IPS DF 19.7 (cell line): ENCODE results near the gene DTNBP1.

Source experiments
- DNase-seq: peaks from one replicate; pipeline ENCODE4 v3.0.0-alpha.2; 2013; ENCODE audit warnings: low read depth, low spot score

DTNBP1 gene

DNA sequence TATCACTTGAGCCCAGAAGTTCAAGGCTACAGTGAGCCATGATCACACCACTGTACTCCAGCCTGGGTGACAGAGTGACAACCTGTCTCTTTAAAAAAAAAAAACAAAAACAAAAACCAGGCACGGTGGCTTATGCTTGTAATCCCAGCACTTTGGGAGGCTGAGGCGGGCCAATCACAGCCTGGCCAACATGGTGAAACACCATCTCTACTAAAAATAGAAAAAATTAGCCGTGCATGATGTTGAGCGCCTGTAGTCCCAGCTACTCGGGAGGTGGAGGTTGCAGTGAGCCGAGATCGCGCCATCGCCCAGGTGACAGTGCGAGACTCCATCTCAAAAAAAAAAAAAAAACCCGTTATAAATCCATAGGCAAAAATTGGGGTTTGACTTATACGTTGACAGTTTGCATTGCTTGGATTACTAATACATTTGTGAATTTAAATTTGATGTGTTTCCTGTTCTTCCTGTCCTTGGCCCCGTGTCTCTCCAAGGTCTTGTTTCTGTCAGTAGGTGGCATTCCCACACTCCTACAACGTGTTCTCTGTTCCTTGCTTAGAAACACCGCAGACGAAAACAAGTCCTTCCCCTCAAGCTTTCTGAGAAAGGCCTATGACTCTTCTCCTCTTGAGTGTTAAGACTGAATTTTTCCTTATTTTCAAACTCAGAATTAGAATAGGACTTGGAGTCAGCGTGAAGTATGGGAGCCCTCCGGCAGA is 147.0 kb downstream of the DTNBP1 start:
- no peak for DNase-seq

DNA sequence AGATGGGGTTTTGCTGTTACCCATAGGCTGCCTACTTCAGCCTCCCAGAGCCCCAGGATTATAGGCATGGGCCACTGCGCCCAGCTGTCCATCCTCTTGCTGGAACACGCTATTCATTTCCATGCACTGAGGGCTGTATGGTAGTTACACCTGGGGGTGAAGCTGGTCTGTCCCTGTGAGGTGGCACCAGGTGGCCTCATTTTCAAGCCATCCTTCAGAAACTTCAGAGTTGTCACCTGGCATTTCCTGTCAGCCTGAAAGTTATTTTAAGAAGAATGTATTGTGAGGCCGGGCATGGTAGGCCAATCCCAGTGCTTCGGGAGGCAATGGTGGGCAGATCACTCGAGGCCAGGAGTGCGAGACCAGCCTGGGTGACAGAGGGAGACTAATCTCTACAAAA is 147.6 kb downstream of the DTNBP1 start:
- no peak for DNase-seq

DNA sequence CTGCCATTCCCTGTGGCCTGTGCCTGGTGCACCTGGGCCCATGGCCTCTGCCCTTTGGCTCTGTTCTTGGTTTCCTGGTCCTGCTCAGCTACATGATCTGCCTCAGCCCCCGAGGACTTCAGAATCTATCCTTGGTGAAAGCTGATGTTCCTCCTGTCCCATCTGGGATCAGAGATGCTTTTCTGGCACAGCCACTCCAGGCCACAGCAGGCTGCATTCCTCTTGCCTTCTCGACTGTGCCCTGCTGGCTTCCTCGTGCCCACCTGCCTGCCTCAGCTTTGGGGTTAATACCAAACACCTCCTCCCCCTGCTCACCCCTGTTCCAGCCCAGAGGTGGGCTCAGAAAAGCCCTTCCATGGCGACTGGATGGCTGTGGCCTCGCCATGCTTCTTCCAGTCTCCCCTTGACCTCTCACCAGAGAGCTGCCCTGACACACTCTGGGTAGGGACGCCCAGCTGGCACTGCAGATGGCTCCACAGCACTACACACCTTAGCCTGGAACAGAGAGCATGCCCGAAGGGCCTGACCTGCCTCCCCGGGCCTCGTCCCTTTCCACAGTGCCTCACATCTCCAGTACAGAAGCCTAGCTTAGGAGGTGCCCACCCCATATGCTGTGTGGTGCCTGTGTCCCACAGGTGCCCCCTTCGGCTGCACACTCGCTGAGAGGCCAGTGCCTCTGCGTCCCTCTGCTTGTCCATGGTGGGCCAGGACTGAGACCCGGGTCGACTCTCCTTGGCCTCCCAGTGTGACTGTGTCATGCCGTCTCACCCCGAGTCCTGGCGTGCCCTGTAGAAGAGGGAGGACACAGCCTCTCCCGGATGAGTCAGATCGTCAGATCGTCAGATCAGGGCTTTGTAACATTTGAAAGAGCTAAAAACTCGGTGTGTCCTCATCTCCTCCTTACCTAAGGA is 148.8 kb downstream of the DTNBP1 start:
- DNase-seq: no peak

DNA sequence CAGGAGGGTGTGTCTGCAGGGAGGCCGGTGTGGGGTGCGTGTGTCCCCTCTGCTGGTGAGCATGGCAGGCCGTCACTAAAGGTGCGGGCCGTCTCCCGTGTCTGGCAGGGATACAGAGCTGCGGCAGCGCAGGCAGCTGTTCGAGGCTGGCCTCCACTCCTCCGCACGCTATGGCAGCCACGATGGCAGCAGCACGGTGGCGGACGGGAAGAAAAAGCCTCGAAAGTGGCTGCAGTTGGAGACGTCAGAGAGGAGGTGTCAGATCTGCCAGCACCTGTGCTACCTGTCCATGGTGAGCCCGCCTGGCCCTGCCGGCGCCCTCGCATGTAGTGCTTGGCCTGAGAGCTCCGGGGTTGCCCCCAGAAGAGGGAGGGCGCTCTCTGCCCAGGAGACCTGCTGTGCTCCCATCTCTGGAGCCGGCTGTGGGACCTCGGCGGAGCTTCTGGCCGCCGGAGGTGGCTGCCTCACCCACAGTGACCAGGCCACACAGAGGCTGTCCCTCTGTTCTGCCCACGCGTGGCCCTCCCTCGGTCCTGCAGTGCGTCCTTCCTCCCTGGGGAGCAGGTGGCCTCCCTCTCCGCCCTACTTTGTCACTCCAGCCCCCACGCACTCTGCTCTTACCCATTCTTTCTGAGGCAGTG is 149.6 kb downstream of the DTNBP1 start:
- no peak for DNase-seq

DNA sequence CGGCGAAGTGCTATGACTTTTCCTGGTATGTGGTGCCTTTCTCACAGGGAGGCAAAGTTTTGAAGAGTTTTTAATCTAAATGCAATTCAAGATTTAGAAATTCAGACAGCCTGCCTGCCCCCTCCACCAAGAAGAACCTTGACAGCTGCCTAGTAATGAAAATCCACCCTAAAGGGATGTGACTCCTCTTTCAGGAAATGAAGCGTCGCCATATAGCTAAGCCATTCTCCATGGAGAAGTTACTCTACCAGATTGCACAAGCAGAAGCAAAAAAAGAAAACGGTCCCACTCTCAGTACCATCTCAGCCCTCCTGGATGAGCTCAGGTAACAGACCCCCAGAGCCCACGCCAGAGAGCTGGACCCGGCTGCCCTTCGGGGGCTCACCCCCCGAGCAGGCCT is 150.1 kb downstream of the DTNBP1 start:
- DNase-seq: no peak

DNA sequence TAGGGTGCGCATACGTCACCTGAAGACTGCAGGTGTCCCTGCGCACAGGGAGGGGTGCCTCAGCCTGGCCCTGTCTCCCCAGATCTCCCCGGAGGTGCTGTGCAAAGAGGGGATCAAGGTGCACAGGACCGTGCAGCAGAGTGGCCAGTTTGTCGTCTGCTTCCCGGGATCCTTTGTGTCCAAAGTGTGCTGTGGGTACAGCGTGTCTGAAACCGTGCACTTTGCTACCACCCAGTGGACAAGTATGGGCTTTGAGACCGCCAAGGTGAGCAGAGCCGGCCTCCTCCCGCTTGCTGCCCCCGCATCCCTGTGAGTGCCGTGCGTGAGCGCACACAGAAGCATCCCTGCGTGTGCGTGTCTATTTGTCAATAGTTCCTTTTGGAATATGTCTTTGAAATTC is 150.7 kb downstream of the DTNBP1 start:
- no peak for DNase-seq

DNA sequence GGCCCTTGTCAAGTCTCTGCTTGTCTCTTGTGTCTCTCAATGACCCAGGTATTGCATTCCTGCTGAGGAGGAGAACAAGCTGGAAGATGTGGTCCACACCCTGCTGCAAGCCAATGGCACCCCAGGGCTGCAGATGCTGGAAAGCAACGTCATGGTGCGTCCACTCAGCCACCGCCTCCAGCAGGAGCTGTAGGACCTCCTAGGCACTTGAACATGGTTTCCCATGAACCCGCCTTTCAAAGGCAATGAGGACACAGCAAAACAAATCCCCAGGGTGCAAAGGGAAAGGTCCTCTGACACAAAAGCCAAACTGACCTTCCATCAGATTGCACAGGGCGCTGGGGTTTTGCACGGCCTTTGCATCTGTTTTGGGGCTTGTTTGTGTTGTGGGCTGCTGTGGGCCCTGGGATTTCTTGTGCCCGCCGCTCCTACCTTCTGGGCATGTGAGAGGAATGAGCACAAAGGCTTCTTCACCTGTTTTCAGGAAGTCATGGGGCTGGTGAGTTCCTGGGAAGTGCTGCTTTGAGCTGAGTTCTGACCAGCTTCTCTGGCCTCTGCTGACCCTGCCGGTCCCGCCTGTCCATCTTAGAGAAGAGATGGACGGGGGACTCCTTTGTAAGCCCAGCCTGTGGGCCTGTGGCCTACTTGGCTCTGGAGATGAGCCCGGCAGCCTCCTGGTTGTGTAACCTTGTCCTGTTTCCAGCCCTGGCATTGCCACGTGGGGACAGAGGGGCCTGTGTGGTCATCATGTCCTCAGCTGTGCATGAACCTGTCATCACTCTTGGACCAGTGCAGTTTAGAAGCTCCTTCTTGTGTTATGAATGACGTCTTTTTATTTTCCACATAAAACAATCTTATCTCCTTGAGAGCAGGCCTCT is 151.3 kb downstream of the DTNBP1 start:
- DNase-seq: no peak

DNA sequence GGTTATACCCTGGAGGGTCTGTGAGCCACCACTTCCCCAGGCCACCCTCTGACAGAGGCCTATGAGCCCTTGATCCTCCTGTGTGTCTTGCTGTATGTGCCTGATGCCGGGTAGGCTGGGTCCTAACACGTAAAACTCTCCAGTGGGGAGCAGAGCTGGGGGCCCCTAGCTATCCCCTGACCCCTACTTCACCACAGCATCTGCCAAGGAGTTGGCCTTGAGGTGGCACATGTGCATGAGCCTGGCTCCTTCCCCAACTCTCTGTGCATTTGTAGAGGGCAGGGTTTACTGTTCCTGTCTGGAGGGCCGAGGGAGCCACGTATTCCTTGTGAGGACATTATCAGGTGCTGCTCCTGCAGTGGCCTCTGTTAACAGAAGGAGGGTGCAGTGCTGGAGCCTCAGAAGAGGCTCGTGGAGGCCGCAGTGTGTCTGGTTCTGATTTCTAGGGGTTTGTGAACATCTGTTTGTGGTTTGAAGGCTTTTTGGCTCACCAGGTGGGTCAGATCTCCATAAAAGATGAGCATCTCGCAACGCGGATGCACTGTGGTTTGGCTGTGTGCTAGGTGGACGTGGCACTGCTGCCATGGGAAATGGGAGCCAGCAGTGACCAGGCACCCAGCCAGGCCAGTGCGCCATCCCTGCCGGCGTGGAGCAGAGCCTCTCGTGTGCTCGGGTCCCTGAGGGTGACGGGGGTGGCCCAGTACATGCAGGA is 152.1 kb downstream of the DTNBP1 start:
- DNase-seq: no peak

DNA sequence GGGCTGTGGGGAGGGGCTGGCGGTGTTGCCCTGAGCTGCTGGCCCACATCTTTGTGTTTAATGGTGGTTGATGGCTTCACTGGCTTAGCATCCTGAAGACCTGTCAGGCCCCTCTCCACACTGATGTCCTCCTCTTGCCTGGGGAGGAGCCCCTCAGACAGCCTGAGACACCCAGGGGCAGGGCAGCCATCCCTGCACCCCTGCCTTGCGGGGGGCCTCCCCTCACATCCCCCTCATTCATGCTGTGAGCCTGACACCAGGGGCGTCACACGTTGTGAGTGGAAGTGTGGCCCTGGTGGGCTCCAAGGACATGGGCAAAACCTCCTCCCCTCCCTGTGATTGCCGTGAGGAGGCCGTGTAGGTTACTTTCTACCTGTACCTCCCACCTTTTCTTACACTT is 152.7 kb downstream of the DTNBP1 start:
- no peak for DNase-seq

DNA sequence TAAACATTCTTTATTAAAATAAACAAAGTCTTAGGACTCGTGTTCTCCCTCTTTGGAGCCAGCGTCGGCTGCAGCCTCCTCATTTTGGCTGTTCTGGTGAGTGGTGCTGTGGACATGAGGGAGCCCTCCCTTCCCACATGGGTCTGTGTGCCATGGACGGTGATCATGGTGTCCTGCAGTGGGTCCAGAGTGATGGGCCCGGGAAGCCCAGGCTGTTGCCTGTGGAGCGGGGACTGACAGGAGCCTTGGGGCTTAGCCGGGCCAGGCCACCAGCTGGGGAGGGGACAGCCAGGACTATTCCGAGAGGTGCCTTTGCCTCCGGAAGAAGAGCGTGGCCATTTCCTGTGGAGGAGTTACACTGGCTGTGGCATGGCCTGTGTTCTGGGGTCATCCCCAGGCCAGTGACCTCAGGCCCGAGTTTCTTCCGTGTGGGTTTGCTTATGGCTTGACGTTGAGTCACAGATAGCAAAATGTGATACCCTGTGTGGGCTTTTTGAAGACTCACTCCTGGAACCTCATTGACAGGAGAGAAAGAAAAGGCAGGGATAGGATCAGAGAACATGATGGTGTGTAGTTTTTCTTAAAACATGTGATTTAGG is 153.4 kb downstream of the DTNBP1 start:
- DNase-seq: no peak

DNA sequence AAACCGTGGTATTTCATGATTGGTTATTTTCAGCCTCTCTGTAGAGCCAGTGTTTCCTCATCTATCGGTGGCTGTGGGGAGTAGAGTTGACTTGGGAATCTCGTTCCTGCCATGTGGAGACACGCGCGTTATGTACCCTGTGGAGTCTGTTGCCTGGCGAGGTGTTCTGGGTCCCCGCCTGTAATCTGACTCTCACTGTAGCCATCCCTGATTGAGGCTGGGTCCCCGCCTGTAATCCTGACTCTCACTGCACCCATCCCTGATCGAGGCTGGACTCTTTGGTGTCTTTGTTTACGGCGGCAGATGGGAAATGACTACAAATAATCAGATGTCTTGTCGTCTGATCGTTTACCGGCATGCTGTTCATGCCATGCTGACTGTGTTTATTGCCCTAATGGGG is 153.9 kb downstream of the DTNBP1 start:
- DNase-seq: no peak

DNA sequence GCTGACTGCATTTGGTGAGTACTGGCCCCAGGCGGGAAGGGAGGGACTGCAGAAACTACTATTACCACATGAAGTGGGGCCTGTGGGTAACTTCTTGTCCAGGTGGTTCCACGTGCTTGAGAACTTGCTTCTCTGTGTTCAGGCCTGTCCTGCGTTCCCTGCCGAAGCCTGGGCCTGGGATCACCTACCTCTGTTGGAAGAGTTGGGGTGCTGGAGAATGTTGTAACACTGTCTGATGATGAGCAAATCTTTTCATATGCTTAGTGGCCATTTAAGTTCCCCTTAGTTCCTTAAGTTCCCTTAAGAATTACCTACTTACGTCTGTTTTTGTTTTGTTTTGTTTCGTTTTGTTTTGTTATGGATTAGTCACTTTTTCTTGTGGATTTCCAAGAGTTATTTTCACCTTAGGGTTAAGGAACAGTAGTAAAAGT is 154.4 kb downstream of the DTNBP1 start:
- DNase-seq: no peak

DNA sequence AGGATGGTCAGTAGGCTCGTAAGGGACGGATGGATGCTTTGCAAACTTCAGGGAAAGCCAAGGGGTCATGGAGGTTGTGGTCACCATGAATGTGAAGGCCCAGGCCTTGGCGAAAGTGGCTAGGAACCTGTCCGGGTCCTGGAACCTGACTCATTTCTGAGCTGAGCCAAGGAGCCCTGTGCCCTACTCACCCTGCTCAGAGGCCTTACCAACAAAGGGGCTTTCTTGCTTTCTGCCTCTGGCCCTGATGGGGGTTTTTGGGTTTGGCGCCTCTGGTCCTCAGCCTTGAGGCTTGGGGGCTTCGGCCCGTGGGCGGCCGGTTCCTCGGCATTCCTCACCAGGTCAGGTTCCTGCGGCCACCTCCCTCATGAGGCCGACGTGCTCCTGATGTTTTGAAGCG is 155.1 kb downstream of the DTNBP1 start:
- DNase-seq: no peak

DNA sequence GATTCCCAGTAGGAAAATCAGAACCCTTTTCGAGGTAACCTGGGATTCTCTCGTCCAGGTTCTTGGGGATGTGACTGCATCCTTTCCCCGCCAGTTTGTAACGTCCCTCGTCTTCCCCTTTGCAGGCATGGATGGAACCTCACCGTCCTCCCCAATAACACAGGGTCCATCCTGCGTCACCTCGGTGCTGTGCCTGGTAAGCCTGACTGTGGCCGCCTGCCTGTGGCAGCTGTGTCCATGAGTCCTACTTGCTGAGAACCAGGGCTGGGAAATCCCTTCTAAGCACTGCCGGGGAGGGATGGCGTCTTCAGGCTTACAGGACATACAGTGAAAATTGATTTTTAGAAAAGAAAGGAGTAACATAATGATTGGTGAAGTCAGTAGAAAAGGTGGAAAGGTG is 155.6 kb downstream of the DTNBP1 start:
- DNase-seq: no peak

DNA sequence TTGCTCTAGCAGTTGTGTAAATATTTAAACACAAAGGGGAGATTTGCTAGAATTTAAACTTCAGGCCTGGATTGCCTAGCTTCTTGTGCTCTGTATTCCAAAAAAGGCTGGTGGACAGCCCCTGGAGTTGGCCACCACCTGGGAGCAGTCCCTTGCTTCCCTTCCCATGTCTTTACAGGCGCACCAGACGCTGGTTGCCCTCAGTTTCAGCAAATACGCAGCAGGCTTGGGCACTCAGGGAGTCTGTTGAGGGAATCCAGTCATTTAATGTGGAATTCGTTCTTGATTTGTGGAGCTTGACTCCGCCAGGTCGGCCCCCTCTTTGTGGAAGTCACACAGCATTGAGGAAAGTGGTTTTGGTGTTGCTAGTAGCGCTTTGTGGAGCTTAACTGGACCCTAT is 156.8 kb downstream of the DTNBP1 start:
- DNase-seq: no peak

DNA sequence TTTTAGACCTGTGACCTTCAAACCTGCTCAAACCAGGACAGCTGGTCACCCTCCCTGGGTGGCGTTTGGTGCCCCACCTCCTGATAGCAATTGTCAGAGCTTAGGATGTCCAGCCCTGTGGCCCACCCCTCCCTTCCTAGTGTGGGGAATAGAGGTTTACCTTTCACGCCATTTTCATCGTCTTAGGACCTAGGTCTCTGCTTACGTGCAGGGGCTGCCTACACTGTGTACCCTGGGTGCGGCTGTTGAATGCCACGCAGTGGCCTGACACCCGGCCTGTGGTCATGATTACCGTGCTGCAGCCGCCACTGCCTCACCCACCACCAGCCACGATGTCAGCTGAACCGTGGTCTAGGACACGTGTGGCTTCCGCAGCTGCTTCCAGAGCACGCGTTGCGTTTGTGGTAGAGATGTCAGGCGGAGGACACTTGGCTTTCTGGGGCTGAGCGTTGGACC is 157.3 kb downstream of the DTNBP1 start:
- no peak for DNase-seq

DNA sequence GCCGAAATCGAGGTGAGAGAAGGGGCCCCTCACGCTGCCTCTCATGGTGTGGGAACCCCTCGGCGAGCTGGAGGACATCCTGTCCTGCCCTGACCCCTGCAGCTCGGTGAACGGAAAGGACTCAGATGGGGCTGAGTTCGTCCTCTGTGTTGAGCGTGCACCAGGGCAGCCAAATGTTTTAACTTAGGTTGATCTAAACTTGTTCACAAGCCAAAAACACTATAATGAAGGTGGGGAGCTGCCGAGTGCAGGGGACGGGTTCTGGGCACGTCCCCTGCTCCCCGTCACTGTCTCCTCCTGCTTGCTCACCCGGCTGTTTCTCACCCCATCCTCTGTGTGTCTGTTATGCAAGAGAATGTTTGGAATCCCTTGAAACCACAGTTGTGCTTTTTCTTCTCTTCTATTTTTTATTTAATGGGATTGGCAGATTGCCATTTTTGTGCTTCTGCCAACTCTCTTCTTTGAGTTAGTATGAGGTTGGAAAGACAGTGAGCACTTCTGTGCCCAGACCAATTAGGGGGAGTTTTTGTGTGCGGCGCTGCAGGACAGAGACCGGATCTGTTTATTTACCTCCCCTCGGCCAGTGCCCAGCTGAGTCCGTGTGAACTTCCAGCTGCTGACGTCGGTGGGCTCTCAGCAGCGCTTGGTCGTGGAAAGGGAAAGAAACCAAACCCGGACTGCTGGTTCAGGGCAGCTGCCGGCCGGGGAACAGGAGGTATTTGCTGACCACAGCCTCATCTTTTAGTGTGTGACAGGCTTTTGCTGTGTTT is 158.1 kb downstream of the DTNBP1 start:
- no peak for DNase-seq

DNA sequence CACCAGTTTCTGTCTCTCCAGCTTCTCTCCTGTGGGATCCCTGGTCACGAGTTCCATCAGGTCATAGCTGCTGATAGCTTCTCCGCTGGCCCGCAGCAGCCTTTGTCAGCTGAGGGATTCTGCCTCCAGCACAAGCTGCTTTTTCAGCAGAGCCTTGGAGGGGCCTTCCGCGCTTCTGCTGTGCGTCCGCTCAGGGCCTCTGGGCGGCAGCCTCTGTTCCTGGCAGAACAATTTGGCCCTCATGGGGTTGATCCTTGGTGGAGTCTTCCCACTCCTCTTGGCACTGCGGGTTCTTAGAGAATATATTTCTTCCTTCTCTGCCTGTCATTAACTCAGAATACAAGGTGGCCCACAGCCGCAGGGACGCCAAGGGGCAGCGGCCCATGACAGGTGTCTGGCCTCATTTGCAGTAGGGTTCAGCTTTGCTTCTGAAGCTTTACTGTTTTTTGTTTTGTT is 158.8 kb downstream of the DTNBP1 start:
- DNase-seq: no peak

DNA sequence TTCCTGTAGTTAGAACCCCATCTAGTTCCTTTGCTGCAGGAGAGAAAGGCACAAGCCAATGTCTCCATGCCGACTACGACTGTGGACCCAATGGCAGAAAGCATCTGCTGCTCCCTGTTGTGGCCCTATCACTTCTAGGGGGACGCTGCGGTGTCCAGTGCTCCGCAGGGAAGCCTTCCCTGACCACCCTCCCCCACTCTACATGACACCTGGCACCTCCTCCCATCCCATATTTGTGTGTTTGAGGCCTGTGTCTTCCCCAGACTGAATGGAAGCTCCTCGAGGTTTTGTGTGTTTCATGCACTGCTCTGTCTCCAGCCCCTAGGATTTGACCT is 159.5 kb downstream of the DTNBP1 start:
- no peak for DNase-seq
